Measurements from ENCODE around the gene TAMALIN.

The TAMALIN gene

GRCh38 chr12:51961834-51962233, 44.9 kb upstream of the TAMALIN start:
- H4K20me1 ChIP-seq (ENCODE audit: low read depth, low read length): 0 out of 2 replicates have a peak, but pooled peaks cover 5% of the 10 kb centered on the region
- H3K27me3 ChIP-seq (ENCODE audit: low read length): no peaks in the 10 kb centered on the region
- H3K4me2 ChIP-seq (ENCODE audit: low read depth, low read length, poor library complexity, severe bottlenecking): no peak overlapping the region
- no peaks in the 10 kb centered on the region for H3K9me3 ChIP-seq (ENCODE audit: insufficient read depth, low read length)
- no peaks in the 10 kb centered on the region for H3F3A ChIP-seq (ENCODE audit: insufficient read depth)
- H3K9ac ChIP-seq (ENCODE audit: low read length): no peak overlapping the region
- H3K27ac ChIP-seq (ENCODE audit: low read depth, low read length): no peak overlapping the region
- no peaks in the 10 kb centered on the region for H3K36me3 ChIP-seq (ENCODE audit: low read length)
- H2AFZ ChIP-seq (ENCODE audit: low read depth, low read length, severe bottlenecking): no peak overlapping the region
- TF ChIP-seq EZH2phosphoT487 (conservative IDR thresholded peaks at IDR 0.05; ENCODE audit: low read length) (no peak), CTCF (IDR thresholded peaks at IDR 0.05; ENCODE audit: insufficient read depth, low read length, poor library complexity, severe bottlenecking) (no peak)
- H3K9me2 ChIP-seq (replicated peaks; ENCODE audit: insufficient read depth, low read length): no peaks in the 10 kb centered on the region
- no peaks in the 10 kb centered on the region for H3K79me2 ChIP-seq (ENCODE audit: insufficient read depth, low read length)
- H3K4me3 ChIP-seq (ENCODE audit: insufficient read depth, low read length, poor library complexity, severe bottlenecking): no peak overlapping the region

DNA sequence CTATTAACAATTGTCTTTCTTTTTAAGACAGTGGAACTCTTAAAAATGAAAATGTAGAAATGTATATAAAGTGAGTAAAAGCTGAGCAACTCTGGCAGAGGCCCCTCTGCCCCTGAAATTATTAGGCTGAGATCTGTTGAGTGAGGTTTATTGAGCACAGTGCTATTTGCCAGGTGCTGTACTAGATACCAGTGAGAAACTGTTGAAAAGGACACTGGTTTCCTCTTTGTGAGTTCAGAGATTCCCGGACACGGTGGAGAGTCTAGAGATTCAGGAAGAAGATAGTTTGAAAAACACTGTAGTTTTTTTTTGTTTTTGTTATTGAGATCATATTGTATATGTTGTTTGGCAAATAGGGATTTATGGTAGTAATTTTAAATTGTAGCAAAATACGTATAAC, 44.0 kb upstream of the TAMALIN start:
- Histone ChIP-seq H3K79me2 (ENCODE audit: insufficient read depth, low read length) (no peaks in the 10 kb centered on the region), H3K9me3 (ENCODE audit: insufficient read depth, low read length) (no peaks in the 10 kb centered on the region), H3K27me3 (ENCODE audit: low read length) (no peaks in the 10 kb centered on the region), H4K20me1 (ENCODE audit: low read depth, low read length) (0 out of 2 replicates have a peak, but pooled peaks cover 5% of the 10 kb centered on the region), H3K36me3 (ENCODE audit: low read length) (no peaks in the 10 kb centered on the region), H3K9me2 (replicated peaks; ENCODE audit: insufficient read depth, low read length) (no peaks in the 10 kb centered on the region), H3K4me3 (ENCODE audit: insufficient read depth, low read length, poor library complexity, severe bottlenecking) (no peak overlapping the region), H2AFZ (ENCODE audit: low read depth, low read length, severe bottlenecking) (no peak overlapping the region), H3F3A (ENCODE audit: insufficient read depth) (no peaks in the 10 kb centered on the region), H3K27ac (ENCODE audit: low read depth, low read length) (no peak overlapping the region), H3K4me2 (ENCODE audit: low read depth, low read length, poor library complexity, severe bottlenecking) (no peak overlapping the region), H3K9ac (ENCODE audit: low read length) (no peak overlapping the region)
- TF ChIP-seq EZH2phosphoT487 (conservative IDR thresholded peaks at IDR 0.05; ENCODE audit: low read length) (no peak), CTCF (IDR thresholded peaks at IDR 0.05; ENCODE audit: insufficient read depth, low read length, poor library complexity, severe bottlenecking) (no peak)

DNA sequence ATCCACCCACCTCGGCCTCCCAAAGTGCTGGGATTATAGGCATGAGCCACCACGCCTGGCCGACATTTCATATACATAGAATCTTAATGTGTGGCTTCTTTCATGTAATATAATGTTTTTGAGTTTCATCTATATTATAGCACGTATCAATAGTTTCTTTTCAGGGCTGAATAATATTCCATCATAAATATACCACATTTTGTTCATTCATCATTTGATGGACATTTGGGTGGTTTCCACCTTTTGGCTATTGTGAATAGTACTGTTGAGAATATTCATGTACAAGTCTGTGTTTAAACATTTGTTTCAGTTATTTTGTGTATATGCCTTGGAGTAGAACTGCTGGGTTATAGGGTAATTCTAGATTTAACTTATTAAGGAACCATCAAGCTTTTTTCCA, 43.3 kb upstream of the TAMALIN start:
- Histone ChIP-seq H3K9me3 (ENCODE audit: insufficient read depth, low read length) (no peaks in the 10 kb centered on the region), H3K4me3 (ENCODE audit: insufficient read depth, low read length, poor library complexity, severe bottlenecking) (no peak overlapping the region), H3K79me2 (ENCODE audit: insufficient read depth, low read length) (no peaks in the 10 kb centered on the region), H3K9me2 (replicated peaks; ENCODE audit: insufficient read depth, low read length) (no peaks in the 10 kb centered on the region), H3K27ac (ENCODE audit: low read depth, low read length) (no peak overlapping the region), H2AFZ (ENCODE audit: low read depth, low read length, severe bottlenecking) (no peak overlapping the region), H3K27me3 (ENCODE audit: low read length) (no peaks in the 10 kb centered on the region), H3K4me2 (ENCODE audit: low read depth, low read length, poor library complexity, severe bottlenecking) (no peak overlapping the region), H3F3A (ENCODE audit: insufficient read depth) (no peaks in the 10 kb centered on the region), H3K36me3 (ENCODE audit: low read length) (no peaks in the 10 kb centered on the region), H4K20me1 (ENCODE audit: low read depth, low read length) (0 out of 2 replicates have a peak, but pooled peaks cover 5% of the 10 kb centered on the region), H3K9ac (ENCODE audit: low read length) (no peak overlapping the region)
- TF ChIP-seq CTCF (IDR thresholded peaks at IDR 0.05; ENCODE audit: insufficient read depth, low read length, poor library complexity, severe bottlenecking): no peak
- TF ChIP-seq EZH2phosphoT487 (conservative IDR thresholded peaks at IDR 0.05; ENCODE audit: low read length): no peak
